WTC11 (cell line): ENCODE measurements around the gene CHD9NB. TPM values are rescaled to one million over a fixed set of nuclear protein-coding genes. Genes with fewer than 3 reads are reported as not detected.

ENCODE experiments used
- ATAC-seq: fragments of 200-7000 bp; cut with Tn5 transposase; 2 replicates; pipeline ENCODE4 v1.10.0; 2021; ENCODE audit warnings: mild to moderate bottlenecking, moderate library complexity
- CTCF ChIA-PET: fragments of 300-600 bp; sonication (Branson Sonifier 250); formaldehyde crosslinking; loops from one replicate; lab custom pipeline; 2021; ENCODE audit warnings: antibody characterized with exemption; lab: Charles Lee
- POLR2A ChIA-PET: fragments of 350-600 bp; sonication (Branson Sonifier 250); formaldehyde crosslinking; loops from one replicate; lab custom pipeline; 2021; ENCODE audit warnings: antibody characterized with exemption; lab: Charles Lee
- DNase-seq: peaks from one replicate; pipeline ENCODE4 v3.0.0; 2021; ENCODE audit warnings: low spot score
- H3K27ac Mint-ChIP-seq: 2 replicates; pipeline ENCODE4 v1.8.0; 2021; ENCODE audit warnings: mixed read lengths
- H3K27me3 Mint-ChIP-seq: 2 replicates; pipeline ENCODE4 v1.8.0; 2021; ENCODE audit warnings: low read depth, mild to moderate bottlenecking, moderate library complexity, mixed read lengths
- H3K36me3 Mint-ChIP-seq: 2 replicates; pipeline ENCODE4 v1.8.0; 2021; ENCODE audit warnings: mixed read lengths
- H3K4me1 Mint-ChIP-seq: 2 replicates; pipeline ENCODE4 v1.8.0; 2022; ENCODE audit warnings: mixed read lengths
- H3K4me3 Mint-ChIP-seq: 2 replicates; pipeline ENCODE4 v1.8.0; 2021; ENCODE audit warnings: mild to moderate bottlenecking, moderate library complexity, mixed read lengths
- H3K9me3 Mint-ChIP-seq: 2 replicates; pipeline ENCODE4 v1.8.0; 2021; ENCODE audit warnings: mixed read lengths
- CREM ChIP-seq: sonication (generic); formaldehyde crosslinking; IDR thresholded peaks from 2 replicates; pipeline ENCODE4 v1.8.1; 2022; ENCODE audit warnings: mild to moderate bottlenecking, missing genetic modification reagents, moderate library complexity
- JAZF1 ChIP-seq: fragments of 250-450 bp; sonication (Bioruptor Pico); IDR thresholded peaks from 2 replicates; pipeline ENCODE4 v1.9.0; 2021; ENCODE audit warnings: moderate library complexity, mild to moderate bottlenecking, inconsistent platforms
- KAT7 ChIP-seq: sonication (generic); formaldehyde crosslinking; IDR thresholded peaks from 2 replicates; pipeline ENCODE4 v1.8.1; 2023; ENCODE audit warnings: missing genetic modification reagents, mild to moderate bottlenecking, borderline replicate concordance
- RELA ChIP-seq: sonication (generic); formaldehyde crosslinking; IDR thresholded peaks from 2 replicates; pipeline ENCODE4 v1.8.1; 2022; ENCODE audit warnings: missing genetic modification reagents, mild to moderate bottlenecking, borderline replicate concordance
- RORB ChIP-seq: fragments of 250-450 bp; sonication (Bioruptor Pico); IDR thresholded peaks from 2 replicates; pipeline ENCODE4 v1.9.0; 2021; ENCODE audit warnings: mild to moderate bottlenecking
- ZNF121 ChIP-seq: sonication (generic); formaldehyde crosslinking; IDR thresholded peaks from 2 replicates; pipeline ENCODE4 v1.8.0; 2023; ENCODE audit warnings: missing genetic modification reagents
- ZNF671 ChIP-seq: fragments of 250-450 bp; sonication (Bioruptor Pico); IDR thresholded peaks from 2 replicates; pipeline ENCODE4 v1.8.0; 2021; ENCODE audit warnings: mild to moderate bottlenecking
- total RNA-seq: library from RNA; stranded (reverse); gene quantifications from 3 replicates; pipeline ENCODE4 v1.2.3, GENCODE V29; 2021
- TF ChIP-seq, protein P1 (sequence below): sonication (generic); formaldehyde crosslinking; IDR thresholded peaks from 2 replicates; pipeline ENCODE4 v1.8.0; 2023; ENCODE audit warnings: mild to moderate bottlenecking, missing genetic modification reagents
- TF ChIP-seq, protein P2 (sequence below): fragments of 250-450 bp; sonication (Bioruptor Pico); IDR thresholded peaks from 2 replicates; pipeline ENCODE4 v1.9.0; 2021; ENCODE audit warnings: mild to moderate bottlenecking, borderline replicate concordance
- TF ChIP-seq, protein P3 (sequence below): sonication (generic); formaldehyde crosslinking; IDR thresholded peaks from 2 replicates; pipeline ENCODE4 v1.8.0; 2022; ENCODE audit warnings: mild to moderate bottlenecking, missing genetic modification reagents
- TF ChIP-seq, protein P4 (sequence below): sonication (generic); formaldehyde crosslinking; IDR thresholded peaks from 2 replicates; pipeline ENCODE4 v1.8.1; 2023; ENCODE audit warnings: mild to moderate bottlenecking, missing genetic modification reagents, moderate library complexity
- TF ChIP-seq, protein P5 (sequence below): sonication (generic); formaldehyde crosslinking; IDR thresholded peaks from 2 replicates; pipeline ENCODE4 v1.8.1; 2022; ENCODE audit warnings: missing genetic modification reagents, borderline replicate concordance

The CHD9NB gene
- total RNA-seq, 1 experiment from 2014 or later: 3.5 TPM

DNA sequence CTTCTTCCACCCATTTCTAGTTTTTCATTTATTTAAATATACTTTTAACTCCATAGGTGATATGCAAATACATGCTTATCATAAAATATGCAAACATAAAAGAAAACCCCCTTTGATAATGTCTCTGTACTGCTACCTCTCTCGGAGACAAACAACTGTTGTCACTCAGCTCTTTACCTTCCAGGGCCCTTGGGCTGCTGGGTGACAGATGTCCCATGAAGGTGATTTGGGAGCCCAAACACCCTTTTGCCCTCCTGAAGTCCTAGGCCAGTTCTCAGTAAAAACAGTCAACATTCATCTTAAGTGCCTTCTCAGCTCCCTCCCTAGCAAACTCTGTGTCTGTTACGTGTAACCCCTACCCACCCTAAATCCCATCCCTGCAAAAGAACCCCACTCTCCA, 39.6 kb upstream of the CHD9NB start:
- CTCF ChIA-PET: interaction anchor here (0.7 to 3.0 kb wide), 5 partner anchors 9 to 191 kb away, joined by 3 to 21 read pairs (median 5); partner anchors contain the start of gene CHD9
- ATAC-seq: no peak
- no peak for TF ChIP-seq RORB (CRISPR knock-in tag)
- TF ChIP-seq RELA (CRISPR knock-in tag): no peak
- no peak for TF ChIP-seq JAZF1 (CRISPR knock-in tag)
- no peak for TF ChIP-seq ZNF671 (CRISPR knock-in tag)
- no peak for TF ChIP-seq KAT7 (CRISPR knock-in tag)
- TF ChIP-seq, protein P1, sequence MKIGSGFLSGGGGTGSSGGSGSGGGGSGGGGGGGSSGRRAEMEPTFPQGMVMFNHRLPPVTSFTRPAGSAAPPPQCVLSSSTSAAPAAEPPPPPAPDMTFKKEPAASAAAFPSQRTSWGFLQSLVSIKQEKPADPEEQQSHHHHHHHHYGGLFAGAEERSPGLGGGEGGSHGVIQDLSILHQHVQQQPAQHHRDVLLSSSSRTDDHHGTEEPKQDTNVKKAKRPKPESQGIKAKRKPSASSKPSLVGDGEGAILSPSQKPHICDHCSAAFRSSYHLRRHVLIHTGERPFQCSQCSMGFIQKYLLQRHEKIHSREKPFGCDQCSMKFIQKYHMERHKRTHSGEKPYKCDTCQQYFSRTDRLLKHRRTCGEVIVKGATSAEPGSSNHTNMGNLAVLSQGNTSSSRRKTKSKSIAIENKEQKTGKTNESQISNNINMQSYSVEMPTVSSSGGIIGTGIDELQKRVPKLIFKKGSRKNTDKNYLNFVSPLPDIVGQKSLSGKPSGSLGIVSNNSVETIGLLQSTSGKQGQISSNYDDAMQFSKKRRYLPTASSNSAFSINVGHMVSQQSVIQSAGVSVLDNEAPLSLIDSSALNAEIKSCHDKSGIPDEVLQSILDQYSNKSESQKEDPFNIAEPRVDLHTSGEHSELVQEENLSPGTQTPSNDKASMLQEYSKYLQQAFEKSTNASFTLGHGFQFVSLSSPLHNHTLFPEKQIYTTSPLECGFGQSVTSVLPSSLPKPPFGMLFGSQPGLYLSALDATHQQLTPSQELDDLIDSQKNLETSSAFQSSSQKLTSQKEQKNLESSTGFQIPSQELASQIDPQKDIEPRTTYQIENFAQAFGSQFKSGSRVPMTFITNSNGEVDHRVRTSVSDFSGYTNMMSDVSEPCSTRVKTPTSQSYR (CRISPR knock-in tag): no peak
- no peak for TF ChIP-seq ZNF121
- TF ChIP-seq, protein P2, sequence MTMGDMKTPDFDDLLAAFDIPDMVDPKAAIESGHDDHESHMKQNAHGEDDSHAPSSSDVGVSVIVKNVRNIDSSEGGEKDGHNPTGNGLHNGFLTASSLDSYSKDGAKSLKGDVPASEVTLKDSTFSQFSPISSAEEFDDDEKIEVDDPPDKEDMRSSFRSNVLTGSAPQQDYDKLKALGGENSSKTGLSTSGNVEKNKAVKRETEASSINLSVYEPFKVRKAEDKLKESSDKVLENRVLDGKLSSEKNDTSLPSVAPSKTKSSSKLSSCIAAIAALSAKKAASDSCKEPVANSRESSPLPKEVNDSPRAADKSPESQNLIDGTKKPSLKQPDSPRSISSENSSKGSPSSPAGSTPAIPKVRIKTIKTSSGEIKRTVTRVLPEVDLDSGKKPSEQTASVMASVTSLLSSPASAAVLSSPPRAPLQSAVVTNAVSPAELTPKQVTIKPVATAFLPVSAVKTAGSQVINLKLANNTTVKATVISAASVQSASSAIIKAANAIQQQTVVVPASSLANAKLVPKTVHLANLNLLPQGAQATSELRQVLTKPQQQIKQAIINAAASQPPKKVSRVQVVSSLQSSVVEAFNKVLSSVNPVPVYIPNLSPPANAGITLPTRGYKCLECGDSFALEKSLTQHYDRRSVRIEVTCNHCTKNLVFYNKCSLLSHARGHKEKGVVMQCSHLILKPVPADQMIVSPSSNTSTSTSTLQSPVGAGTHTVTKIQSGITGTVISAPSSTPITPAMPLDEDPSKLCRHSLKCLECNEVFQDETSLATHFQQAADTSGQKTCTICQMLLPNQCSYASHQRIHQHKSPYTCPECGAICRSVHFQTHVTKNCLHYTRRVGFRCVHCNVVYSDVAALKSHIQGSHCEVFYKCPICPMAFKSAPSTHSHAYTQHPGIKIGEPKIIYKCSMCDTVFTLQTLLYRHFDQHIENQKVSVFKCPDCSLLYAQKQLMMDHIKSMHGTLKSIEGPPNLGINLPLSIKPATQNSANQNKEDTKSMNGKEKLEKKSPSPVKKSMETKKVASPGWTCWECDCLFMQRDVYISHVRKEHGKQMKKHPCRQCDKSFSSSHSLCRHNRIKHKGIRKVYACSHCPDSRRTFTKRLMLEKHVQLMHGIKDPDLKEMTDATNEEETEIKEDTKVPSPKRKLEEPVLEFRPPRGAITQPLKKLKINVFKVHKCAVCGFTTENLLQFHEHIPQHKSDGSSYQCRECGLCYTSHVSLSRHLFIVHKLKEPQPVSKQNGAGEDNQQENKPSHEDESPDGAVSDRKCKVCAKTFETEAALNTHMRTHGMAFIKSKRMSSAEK: no peak
- H3K36me3 Mint-ChIP-seq: peaks cover 3% of the 10 kb centered on the region; the same call in 1 of the 2 replicates
- no peak overlapping the region for H3K4me3 Mint-ChIP-seq
- peak overlapping the region; percentile 91 for H3K27ac Mint-ChIP-seq
- no peak for DNase-seq
- no peaks in the 10 kb centered on the region for H3K27me3 Mint-ChIP-seq
- POLR2A ChIA-PET: interaction anchor here (0.6 to 2.1 kb wide), 4 partner anchors 7 to 1924 kb away, joined by 3 to 11 read pairs (median 4); no protein-coding TSS in a partner anchor
- H3K9me3 Mint-ChIP-seq: no peaks in the 10 kb centered on the region
- peaks cover 61% of the 10 kb centered on the region for H3K4me1 Mint-ChIP-seq

DNA sequence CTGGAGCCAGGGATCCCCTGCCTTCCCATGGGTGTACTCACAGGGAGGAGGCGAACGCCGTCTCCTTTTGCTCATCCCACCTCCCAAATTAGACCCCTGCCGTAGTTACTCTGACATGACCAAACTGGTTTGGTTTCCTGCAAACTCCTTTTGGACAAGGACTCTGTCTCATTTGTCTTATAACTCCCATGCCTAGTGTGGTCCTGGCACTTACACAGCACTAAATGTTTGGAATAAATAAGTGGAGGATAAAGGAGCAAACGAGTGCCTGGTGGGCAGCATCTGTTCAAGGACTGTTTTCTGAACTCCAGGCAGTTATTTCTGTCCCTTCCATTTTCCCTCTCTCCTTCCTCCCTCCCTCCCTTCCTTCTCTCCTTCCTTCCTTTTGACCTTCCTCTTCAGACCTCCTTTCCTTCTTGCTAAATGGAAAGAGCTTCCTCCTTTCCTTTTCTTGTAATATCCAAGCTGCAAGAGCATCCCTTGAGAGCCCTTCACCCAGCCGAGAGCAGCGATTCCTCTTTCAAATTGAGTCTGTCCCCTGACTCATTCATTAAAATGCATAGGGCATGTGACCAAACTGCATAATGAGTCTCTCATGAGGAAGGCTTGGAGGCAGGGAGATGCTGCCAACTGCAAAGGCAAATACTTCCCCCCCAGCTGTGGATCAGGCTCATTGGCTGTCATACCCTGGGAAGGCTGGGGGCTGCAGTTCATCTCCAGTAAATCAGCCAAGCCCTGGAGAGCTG, 38.9 kb upstream of the CHD9NB start:
- Mint-ChIP-seq H3K27ac (peak overlapping the region; percentile 99), H3K4me3 (peak overlapping the region; percentile 55), H3K9me3 (no peaks in the 10 kb centered on the region), H3K36me3 (peaks cover 3% of the 10 kb centered on the region; the same call in 1 of the 2 replicates), H3K27me3 (no peaks in the 10 kb centered on the region), H3K4me1 (peaks cover 63% of the 10 kb centered on the region)
- TF ChIP-seq CREM: no peak
- no peak for TF ChIP-seq ZNF121
- TF ChIP-seq, protein P3, sequence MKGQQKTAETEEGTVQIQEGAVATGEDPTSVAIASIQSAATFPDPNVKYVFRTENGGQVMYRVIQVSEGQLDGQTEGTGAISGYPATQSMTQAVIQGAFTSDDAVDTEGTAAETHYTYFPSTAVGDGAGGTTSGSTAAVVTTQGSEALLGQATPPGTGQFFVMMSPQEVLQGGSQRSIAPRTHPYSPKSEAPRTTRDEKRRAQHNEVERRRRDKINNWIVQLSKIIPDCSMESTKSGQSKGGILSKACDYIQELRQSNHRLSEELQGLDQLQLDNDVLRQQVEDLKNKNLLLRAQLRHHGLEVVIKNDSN (CRISPR knock-in tag): peak; percentile 89
- TF ChIP-seq, protein P4, sequence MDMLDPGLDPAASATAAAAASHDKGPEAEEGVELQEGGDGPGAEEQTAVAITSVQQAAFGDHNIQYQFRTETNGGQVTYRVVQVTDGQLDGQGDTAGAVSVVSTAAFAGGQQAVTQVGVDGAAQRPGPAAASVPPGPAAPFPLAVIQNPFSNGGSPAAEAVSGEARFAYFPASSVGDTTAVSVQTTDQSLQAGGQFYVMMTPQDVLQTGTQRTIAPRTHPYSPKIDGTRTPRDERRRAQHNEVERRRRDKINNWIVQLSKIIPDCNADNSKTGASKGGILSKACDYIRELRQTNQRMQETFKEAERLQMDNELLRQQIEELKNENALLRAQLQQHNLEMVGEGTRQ (CRISPR knock-in tag): peak; percentile 91
- TF ChIP-seq, protein P5, sequence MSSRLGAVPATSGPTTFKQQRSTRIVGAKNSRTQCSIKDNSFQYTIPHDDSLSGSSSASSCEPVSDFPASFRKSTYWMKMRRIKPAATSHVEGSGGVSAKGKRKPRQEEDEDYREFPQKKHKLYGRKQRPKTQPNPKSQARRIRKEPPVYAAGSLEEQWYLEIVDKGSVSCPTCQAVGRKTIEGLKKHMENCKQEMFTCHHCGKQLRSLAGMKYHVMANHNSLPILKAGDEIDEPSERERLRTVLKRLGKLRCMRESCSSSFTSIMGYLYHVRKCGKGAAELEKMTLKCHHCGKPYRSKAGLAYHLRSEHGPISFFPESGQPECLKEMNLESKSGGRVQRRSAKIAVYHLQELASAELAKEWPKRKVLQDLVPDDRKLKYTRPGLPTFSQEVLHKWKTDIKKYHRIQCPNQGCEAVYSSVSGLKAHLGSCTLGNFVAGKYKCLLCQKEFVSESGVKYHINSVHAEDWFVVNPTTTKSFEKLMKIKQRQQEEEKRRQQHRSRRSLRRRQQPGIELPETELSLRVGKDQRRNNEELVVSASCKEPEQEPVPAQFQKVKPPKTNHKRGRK (CRISPR knock-in tag): peak; percentile 93
- ATAC-seq: peak; percentile 83
- peak; percentile 57 for DNase-seq
- ChIA-PET POLR2A (interaction anchor here (0.6 to 2.1 kb wide), 4 partner anchors 8 to 1924 kb away, joined by 3 to 11 read pairs (median 4); no protein-coding TSS in a partner anchor), CTCF (interaction anchor here (0.7 to 3.0 kb wide), 6 partner anchors 7 to 192 kb away, joined by 3 to 21 read pairs (median 5); partner anchors contain the start of gene CHD9)
